ENCODE measurements around the gene MICAL3. TPM values are rescaled to one million over a fixed set of nuclear protein-coding genes. Genes with fewer than 3 reads are reported as not detected.

The MICAL3 gene
- total and polyA plus RNA-seq, 2 of the 8 experiments (the other 6 are each of a cell fraction or from before 2014, with no cell fraction given) = 8.3 to 41.8 TPM

GRCh38 chr22:17823226-17823625 is 201.1 kb downstream of the MICAL3 start:
- no peak overlapping the region for H3K18ac ChIP-seq (ENCODE audit: extremely low read depth, low read length)
- no peak overlapping the region for H2BK120ac ChIP-seq (replicated peaks; ENCODE audit: low read depth, low read length)
- no peak overlapping the region for H2BK15ac ChIP-seq (ENCODE audit: low read length)
- H3K4me2 ChIP-seq (ENCODE audit: insufficient read depth in 1 of 2, low read depth in 2 of 2, low read length in 2 of 2) = no peak overlapping the region
- no peak overlapping the region for H3K9ac ChIP-seq (replicated peaks in 1 of 4; ENCODE audit: extremely low read depth in 1 of 4, low read depth in 3 of 4, low read length in 3 of 4)
- no peak overlapping the region for H4K8ac ChIP-seq (ENCODE audit: extremely low read depth, insufficient read depth, low read length)
- peaks cover 0 to 2% of the 10 kb centered on the region in 2 experiments for H4K20me1 ChIP-seq (replicated peaks in 1 of 2; ENCODE audit: control insufficient read depth in 1 of 2, insufficient read depth in 2 of 2, low read length in 2 of 2)
- no peaks in the 10 kb centered on the region for H3K79me2 ChIP-seq (ENCODE audit: control insufficient read depth in 1 of 2, insufficient read depth in 2 of 2, low read length in 2 of 2)
- no peaks in the 10 kb centered on the region for H3K36me3 ChIP-seq (ENCODE audit: control insufficient read depth in 2 of 4, insufficient read depth in 4 of 4, low read length in 3 of 4)
- DNase-seq (ENCODE audit: low read depth in 1 of 2, low spot score in 2 of 2) = no peak
- H2BK20ac ChIP-seq (ENCODE audit: low read length) = no peak overlapping the region
- H3K4ac ChIP-seq (replicated peaks; ENCODE audit: insufficient read length, low read depth, low read length) = no peak overlapping the region
- no peak overlapping the region for H3K4me3 ChIP-seq (ENCODE audit: extremely low read depth in 1 of 4, insufficient read depth in 2 of 4, low read depth in 3 of 4, low read length in 4 of 4)
- H3K27ac ChIP-seq (ENCODE audit: low read depth, low read length) = no peak overlapping the region
- H4K91ac ChIP-seq (replicated peaks; ENCODE audit: insufficient read length, low read length) = no peak overlapping the region
- no peak overlapping the region for H2AK5ac ChIP-seq (ENCODE audit: low read depth, low read length)
- H3K23me2 ChIP-seq (ENCODE audit: low read depth, low read length) = no peaks in the 10 kb centered on the region
- FAIRE-seq = no peak
- CTCF ChIA-PET (ENCODE audit: partially characterized antibody) = interaction anchor here (1.0 to 2.2 kb wide), 2 partner anchors 35 to 39 kb away, joined by 4 to 8 read pairs; no protein-coding TSS in a partner anchor
- no peaks in the 10 kb centered on the region for H3K4me1 ChIP-seq (replicated peaks in 1 of 4; ENCODE audit: control insufficient read depth in 3 of 4, insufficient read depth in 4 of 4, low read length in 3 of 4)
- H3K9me3 ChIP-seq (ENCODE audit: insufficient read depth in 2 of 2, low read depth in 1 of 2, low read length in 1 of 2) = no peaks in the 10 kb centered on the region
- 88% methylated on average over 2 of the region's 4 CpGs; no CpG with 5 or more reads in 1 of the 2 experiments for WGBS, 2 experiments (ENCODE audit: extremely low coverage in 1 of 2, insufficient coverage in 1 of 2, insufficient read length in 1 of 2, insufficient replicate concordance in 2 of 2, low coverage in 1 of 2, low lambda C conversion rate in 2 of 2, missing lambda C conversion rate in 1 of 2)
- POLR2A ChIA-PET (ENCODE audit: partially characterized antibody) = no interaction called here
- no peak overlapping the region for H3K14ac ChIP-seq (ENCODE audit: insufficient read length)
- no peak overlapping the region for H4K5ac ChIP-seq (ENCODE audit: insufficient read length, low read depth, low read length)
- H2BK5ac ChIP-seq (ENCODE audit: low read depth, low read length) = no peak overlapping the region
- H3K79me1 ChIP-seq (ENCODE audit: low read depth, low read length) = no peaks in the 10 kb centered on the region; the same call in 1 of the 2 replicates
- no peak overlapping the region for H2BK12ac ChIP-seq (ENCODE audit: low read depth, low read length)
- H3K27me3 ChIP-seq (replicated peaks in 1 of 4; ENCODE audit: control insufficient read depth in 3 of 4, extremely low read depth in 1 of 4, insufficient read depth in 3 of 4, low read length in 3 of 4) = no peaks in the 10 kb centered on the region
- H2AFZ ChIP-seq (ENCODE audit: low read length) = no peak overlapping the region
- no peak overlapping the region for H3K23ac ChIP-seq (ENCODE audit: insufficient read length)
- no peak overlapping the region for H3K56ac ChIP-seq (replicated peaks; ENCODE audit: insufficient read length, low read depth, low read length)
- TF ChIP-seq ATF2 (IDR thresholded peaks at IDR 0.05; ENCODE audit: low read length) (no peak), TEAD4 (IDR thresholded peaks at IDR 0.05; ENCODE audit: low read depth, low read length) (no peak), POLR2AphosphoS5 (IDR thresholded peaks at IDR 0.05; ENCODE audit: low read depth, low read length) (no peak), E2F6 (IDR thresholded peaks at IDR 0.05) (no peak), TAF7 (optimal IDR thresholded peaks at IDR 0.05; ENCODE audit: borderline replicate concordance, low read depth, low read length) (no peak), CREB1 (IDR thresholded peaks at IDR 0.05) (no peak), RAD21 (IDR thresholded peaks at IDR 0.05 in 1 of 2, conservative IDR thresholded peaks at IDR 0.05 in 1 of 2; ENCODE audit: low read depth in 2 of 2, low read length in 2 of 2) (no peak), GABPA (IDR thresholded peaks at IDR 0.05; ENCODE audit: borderline replicate concordance, insufficient read depth, low read length) (no peak)
- TF ChIP-seq, protein P1, sequence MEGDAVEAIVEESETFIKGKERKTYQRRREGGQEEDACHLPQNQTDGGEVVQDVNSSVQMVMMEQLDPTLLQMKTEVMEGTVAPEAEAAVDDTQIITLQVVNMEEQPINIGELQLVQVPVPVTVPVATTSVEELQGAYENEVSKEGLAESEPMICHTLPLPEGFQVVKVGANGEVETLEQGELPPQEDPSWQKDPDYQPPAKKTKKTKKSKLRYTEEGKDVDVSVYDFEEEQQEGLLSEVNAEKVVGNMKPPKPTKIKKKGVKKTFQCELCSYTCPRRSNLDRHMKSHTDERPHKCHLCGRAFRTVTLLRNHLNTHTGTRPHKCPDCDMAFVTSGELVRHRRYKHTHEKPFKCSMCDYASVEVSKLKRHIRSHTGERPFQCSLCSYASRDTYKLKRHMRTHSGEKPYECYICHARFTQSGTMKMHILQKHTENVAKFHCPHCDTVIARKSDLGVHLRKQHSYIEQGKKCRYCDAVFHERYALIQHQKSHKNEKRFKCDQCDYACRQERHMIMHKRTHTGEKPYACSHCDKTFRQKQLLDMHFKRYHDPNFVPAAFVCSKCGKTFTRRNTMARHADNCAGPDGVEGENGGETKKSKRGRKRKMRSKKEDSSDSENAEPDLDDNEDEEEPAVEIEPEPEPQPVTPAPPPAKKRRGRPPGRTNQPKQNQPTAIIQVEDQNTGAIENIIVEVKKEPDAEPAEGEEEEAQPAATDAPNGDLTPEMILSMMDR (IDR thresholded peaks at IDR 0.05; ENCODE audit: control extremely low read depth in 1 of 3, insufficient read depth in 1 of 3, low read depth in 1 of 3, low read length in 3 of 3) = no peak
